ENCODE data around the gene SH2D2A.

Gene SH2D2A

GRCh38 chr1:156816561-156817328 lies at the start of gene SH2D2A:
SH2D2A (minus strand) TSS chr1:156816848; CDS start chr1:156816708, 140 bp downstream.
- DNase-seq: peak; percentile 35

GRCh38 chr1:156865865-156866248 lies 49.2 kb upstream of the SH2D2A start:
- no peak for DNase-seq

GRCh38 chr1:156865258-156865657 lies 48.6 kb upstream of the SH2D2A start:
- no peak for DNase-seq

- no peak for DNase-seq
Measured at GRCh38 chr1:156864796-156865195, 48.1 kb upstream of the SH2D2A start.

- DNase-seq: no peak
Measured at GRCh38 chr1:156863631-156864030, 47.0 kb upstream of the SH2D2A start.

- no peak for DNase-seq
Measured at GRCh38 chr1:156862997-156863599, 46.5 kb upstream of the SH2D2A start.

GRCh38 chr1:156862584-156862983 lies 45.9 kb upstream of the SH2D2A start:
- DNase-seq: no peak

- DNase-seq: peak; percentile 20
Measured at GRCh38 chr1:156860628-156861423, 44.2 kb upstream of the SH2D2A start, which contains the start of gene NTRK1. NTRK1 (plus strand) TSS chr1:156860865; CDS start chr1:156860935, 70 bp downstream.

- DNase-seq: peak; percentile 58
Measured at GRCh38 chr1:156860113-156860627, 43.5 kb upstream of the SH2D2A start.

- DNase-seq: no peak
Measured at GRCh38 chr1:156859523-156860112, 43.0 kb upstream of the SH2D2A start.

GRCh38 chr1:156858959-156859522 lies 42.4 kb upstream of the SH2D2A start, which contains the start of gene INSRR:
INSRR (minus strand) TSS chr1:156859117; CDS start chr1:156858621, 496 bp downstream.
- DNase-seq: no peak

- no peak for DNase-seq
Measured at GRCh38 chr1:156858555-156858956, 41.9 kb upstream of the SH2D2A start.

- no peak for DNase-seq
Measured at GRCh38 chr1:156857532-156857931, 40.9 kb upstream of the SH2D2A start.

- DNase-seq: peak; percentile 19
Measured at GRCh38 chr1:156856282-156856785, 39.7 kb upstream of the SH2D2A start.

GRCh38 chr1:156854634-156855033 lies 38.0 kb upstream of the SH2D2A start:
- DNase-seq: no peak

- no peak for DNase-seq
Measured at GRCh38 chr1:156853761-156854160, 37.1 kb upstream of the SH2D2A start.

GRCh38 chr1:156852418-156852874 lies 35.8 kb upstream of the SH2D2A start:
- no peak for DNase-seq

GRCh38 chr1:156851779-156852417 lies 35.2 kb upstream of the SH2D2A start:
- no peak for DNase-seq

GRCh38 chr1:156849151-156849496 lies 32.5 kb upstream of the SH2D2A start:
- no peak for DNase-seq

GRCh38 chr1:156848461-156849150 lies 32.0 kb upstream of the SH2D2A start:
- no peak for DNase-seq
